HG02610 (cell line): ENCODE results near the gene SLF1.

ENCODE experiments used
- ATAC-seq: cut with Tn5 transposase; IDR thresholded peaks from one replicate; pipeline ENCODE4 v1.9.1; 2021; ENCODE audit warnings: mild to moderate bottlenecking, moderate library complexity; ENCODE audit not compliant: unreplicated experiment

SLF1 gene

GRCh38 chr5:94707359-94707758 is 88.9 kb downstream of the SLF1 start:
- ATAC-seq = peak; percentile 31

DNA sequence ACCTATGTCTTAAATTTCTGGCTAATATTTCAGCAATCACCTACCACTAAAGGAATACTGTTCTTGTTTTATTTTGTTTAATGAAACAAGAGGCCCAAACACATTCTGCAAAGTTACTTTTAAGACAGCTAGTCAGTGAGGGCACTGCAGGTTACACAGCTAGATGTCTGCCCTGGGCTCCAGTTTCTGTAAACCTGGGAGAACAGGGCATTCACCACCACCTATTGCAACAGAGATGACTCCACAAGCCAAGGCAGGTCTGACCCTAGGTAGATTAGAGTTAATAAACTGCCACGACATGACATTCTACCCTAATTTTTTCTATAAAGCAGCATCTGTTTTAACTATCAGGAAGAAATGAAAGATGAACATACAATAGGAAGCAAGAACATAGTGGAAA is 90.8 kb downstream of the SLF1 start:
- no peak for ATAC-seq

DNA sequence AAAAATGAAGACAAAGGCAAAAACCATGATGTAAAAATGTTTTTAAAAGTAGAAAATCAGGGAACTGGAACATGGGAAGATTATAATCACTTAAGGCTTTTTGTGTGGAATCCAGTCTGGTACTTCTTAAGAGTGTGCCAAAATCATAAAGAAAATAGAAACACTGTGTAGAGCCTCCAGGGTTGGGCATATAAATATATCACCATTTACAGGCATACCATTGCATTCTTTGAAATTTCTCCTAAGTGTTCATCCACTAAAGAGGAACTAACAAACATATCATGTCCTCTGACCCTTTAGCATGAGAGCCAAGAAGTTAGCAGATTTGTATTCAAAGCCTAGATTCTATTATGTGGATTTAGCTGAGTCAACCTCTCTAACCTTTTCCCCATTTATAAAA is 93.3 kb downstream of the SLF1 start:
- ATAC-seq = no peak

DNA sequence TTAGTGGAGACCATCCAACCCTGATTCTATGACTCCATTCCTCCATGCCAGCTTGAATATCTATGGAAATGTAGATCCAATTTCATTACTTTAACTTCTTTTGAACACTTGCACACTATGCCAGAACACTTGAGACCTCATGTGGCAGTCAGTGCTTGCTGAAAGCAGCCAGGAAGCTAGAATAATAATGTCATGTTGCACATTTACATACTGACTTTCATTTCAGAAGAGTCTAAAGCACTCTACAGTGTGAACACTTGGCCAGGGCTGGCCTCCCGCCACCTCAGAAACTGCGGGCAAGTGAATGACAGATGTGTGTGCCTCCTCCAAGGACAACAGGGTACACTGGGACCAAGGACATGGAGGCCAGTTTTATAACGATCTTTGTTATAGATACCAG is 97.3 kb downstream of the SLF1 start:
- no peak for ATAC-seq

GRCh38 chr5:94725142-94725541 is 106.7 kb downstream of the SLF1 start:
- ATAC-seq = no peak

DNA sequence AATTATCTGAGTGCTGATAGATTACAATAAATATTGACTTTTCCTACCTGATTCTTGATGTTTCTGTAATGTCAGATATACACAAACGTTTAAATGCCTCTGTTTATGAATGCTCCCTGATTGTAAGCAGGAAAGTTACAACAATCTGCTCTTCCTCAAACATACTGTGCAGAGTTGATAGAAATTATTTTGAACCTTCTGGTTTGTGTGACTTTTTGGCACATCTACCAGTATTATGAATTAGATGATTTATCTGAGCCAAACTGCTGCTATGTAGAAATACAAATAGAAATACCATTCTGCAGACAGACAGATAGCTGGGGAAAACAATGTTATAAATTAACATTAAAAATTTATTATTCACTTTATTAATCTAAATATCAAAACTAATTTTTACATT is 113.0 kb downstream of the SLF1 start:
- ATAC-seq = no peak

- no peak for ATAC-seq
These were observed 118.0 kb downstream of the SLF1 start for GRCh38 chr5:94736498-94736897.

GRCh38 chr5:94740286-94740685 is 121.8 kb downstream of the SLF1 start:
- no peak for ATAC-seq

DNA sequence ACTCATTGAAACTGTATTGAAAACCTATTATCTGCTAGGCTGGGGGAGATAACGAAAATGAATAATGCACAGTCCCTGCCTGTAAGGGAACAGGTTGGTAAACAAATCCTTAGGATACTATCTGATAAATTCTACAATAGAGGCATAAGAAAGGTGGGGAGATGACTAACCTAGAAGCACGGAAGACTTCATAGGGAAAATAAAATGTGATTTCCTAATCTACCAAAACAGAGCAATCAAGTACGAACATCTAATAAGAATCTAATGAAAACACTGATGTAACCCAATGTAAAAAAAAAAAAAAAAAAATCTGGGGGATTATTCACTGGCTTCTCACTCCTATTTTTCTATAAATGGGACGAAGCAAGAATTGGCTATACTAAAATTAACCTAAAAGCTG is 124.4 kb downstream of the SLF1 start:
- ATAC-seq = no peak

GRCh38 chr5:94744906-94745305 is 126.4 kb downstream of the SLF1 start:
- ATAC-seq = peak; percentile 42

GRCh38 chr5:94745786-94746730 is 127.6 kb downstream of the SLF1 start:
- ATAC-seq = peak; percentile 82

GRCh38 chr5:94746731-94747124 is 128.3 kb downstream of the SLF1 start:
- peak; percentile 40 for ATAC-seq
